GM18499 (cell line): Measurements from ENCODE around the gene MAN2C1.
"Not testable (repeated sequence)": the region's sequence is repeated elsewhere in the genome, so short reads cannot be mapped to it uniquely, and the experiment has no call there.

Source experiments
- ATAC-seq: cut with Tn5 transposase; IDR thresholded peaks from one replicate; pipeline ENCODE4 v1.9.1; 2021; ENCODE audit warnings: moderate number of reproducible peaks; ENCODE audit not compliant: insufficient read depth, unreplicated experiment

The MAN2C1 gene

DNA sequence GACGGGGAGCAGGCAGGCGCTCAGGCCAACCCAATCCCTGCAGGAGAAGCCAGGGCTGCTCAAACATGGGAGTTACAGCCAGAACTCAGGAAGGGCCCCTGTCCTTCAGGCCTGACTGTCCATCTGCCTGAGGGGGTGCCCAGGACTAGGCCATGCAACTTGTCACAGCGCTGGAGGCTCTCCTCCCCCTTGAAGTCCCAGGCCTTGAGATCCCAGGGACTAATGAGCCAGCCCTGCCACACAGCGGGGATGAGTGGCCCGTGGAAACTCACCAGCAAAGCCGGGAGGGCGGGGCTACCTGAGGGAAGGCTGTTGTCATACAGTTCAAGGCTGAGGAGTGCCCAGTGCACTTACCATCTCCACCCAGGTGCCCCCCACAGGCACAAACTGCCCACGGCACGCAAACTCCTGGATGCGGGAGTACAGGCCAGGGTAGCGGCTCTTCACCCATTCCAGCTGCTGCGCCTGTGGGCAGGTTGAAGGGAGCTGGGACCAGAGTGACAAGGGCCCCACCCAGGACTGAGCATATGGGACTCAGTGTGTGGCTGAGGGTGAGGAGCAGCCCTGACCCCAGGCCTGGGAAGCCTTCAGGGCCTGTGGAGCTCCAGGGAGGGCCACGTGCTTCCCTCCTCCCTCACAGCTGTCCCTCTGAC is 6.3 kb downstream of the MAN2C1 start:
- no peak for ATAC-seq

DNA sequence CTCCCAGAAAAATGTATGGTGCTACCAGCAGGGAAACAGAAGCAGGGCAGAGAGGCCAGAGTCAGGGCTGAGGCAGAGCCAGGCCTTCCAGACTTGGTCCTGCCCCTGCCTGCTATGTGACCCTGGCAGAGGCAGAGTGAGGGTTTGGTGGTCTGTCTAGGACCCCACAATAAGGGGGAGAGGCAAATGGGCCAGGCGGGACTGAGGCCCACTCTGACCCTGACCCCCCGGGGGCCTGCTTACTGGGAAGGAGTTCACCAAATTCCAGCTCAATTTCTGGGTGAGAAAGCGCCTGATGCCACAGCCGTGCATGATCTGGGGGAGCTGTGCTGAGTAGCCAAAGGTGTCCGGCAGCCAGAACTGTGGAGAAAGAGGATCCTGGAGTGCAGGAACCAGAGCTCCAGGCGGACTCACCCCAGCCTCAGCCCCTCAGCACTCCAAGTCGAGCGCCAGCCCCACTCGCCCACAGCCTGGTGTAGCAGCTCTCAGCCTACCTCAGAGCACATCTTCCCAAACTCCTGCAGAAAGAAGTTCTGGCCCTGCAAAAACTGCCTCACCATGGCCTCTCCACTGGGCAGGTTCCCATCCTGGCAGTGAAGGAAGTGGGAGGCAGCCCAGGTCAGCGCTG is 6.9 kb downstream of the MAN2C1 start:
- ATAC-seq: no peak

DNA sequence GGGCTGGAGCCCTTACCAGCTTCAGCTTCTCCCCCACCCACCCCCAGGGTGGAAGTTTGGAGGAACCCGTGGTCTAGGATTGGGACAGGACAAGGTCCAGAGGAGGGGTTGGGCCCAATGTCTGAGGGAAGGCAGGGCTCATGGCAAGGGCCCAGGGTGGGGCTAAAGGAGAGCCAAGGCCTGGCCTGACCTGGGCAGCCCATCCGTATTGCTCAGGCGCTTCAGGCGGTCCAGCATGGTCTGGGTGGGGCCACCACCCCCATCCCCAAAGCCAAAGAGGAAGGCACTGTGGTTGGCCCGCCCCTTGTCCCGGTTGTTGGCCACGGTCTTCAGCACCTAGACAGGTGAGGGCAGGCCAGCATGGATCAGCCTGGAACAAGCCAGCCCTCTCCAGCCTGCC is 7.6 kb downstream of the MAN2C1 start:
- no peak for ATAC-seq

DNA sequence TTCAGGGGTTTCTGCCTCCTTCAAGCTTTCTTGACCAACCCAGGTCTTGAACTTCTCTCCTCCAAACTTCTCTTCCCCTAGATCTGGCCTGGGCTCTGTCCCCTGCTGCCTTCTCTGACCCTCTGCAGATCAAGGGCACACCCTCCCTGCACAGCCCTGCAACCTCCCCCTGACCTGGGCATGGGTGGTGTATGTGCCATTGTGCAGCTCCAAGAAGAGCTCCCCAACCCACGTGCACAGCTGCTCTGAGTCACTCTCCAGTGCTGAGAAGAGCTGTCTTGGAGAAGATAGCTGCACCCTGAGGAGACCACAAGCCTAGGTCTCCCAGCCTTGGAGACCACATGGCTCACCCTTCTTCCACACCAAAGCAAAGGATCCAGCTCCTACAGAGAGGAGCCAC is 8.0 kb downstream of the MAN2C1 start:
- ATAC-seq: no peak

DNA sequence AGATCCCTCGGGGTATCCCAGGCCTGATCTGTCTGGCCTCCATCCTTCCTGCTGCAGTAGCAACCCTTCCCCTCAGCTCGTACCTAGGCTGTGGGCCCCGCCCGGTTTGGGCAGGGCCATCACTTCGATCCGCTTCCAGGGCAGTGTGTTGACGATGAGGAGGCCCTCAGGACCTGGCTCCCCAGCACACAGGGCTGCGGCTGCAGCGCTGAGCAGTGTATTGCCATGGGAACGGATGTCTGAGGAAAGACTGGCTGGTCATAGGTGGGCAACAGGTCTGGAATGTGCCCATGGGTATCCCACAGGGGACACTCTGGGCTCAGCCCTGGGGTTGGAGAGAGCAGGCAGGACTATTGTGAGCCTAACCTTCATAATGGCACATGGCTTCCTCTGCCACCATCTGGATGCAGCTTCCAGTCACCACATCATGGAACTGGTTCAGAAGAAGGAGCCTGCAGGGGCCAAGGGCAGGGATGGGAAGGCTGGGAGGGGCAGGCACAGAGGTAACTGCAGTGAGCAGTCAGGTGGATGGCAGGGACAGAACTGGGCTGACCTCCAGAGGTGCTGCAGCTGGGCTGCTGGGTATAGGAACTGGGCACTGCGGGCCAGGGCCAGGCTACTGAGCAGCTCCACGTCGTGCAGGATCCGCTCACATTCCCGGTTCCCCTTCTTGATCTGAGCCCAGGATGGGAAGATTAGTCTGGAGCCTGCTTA is 8.7 kb downstream of the MAN2C1 start:
- ATAC-seq: no peak

DNA sequence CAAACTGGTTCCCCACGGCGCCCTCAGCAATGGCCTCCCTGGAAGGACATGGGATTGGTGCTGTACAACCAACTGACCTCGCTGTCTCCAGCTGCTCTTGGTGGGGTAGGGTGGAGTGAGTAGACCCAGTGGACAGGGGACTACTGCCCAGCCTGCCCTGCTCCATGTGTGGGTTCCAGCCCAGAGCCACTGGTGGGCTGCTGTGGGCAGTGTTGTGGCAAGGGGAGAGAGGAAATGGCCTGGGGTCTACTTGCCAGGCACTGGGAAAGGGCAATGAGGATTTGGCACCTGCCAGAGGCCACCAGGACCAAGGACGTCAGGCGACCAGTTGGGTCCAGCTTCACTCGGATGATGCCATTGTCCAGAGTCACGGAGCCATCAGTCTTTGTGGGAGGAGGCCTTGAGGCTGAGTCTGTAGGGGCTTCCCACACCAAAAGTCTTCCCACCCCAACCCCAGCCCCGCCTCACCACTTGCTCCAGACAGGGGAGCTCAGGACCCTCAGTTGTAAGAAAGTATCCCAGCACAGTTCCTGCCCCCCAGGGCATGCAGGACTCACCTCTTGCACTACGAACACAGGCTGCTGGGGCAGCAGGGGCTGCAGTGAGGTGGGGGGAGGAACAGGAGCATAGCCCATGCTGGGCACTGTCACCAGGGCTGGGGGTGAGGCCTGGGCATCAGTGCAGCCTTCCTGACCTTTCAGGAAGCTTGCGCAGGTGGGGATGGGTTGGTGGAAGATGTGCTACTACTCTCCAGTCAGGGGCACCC is 9.5 kb downstream of the MAN2C1 start:
- no peak for ATAC-seq

DNA sequence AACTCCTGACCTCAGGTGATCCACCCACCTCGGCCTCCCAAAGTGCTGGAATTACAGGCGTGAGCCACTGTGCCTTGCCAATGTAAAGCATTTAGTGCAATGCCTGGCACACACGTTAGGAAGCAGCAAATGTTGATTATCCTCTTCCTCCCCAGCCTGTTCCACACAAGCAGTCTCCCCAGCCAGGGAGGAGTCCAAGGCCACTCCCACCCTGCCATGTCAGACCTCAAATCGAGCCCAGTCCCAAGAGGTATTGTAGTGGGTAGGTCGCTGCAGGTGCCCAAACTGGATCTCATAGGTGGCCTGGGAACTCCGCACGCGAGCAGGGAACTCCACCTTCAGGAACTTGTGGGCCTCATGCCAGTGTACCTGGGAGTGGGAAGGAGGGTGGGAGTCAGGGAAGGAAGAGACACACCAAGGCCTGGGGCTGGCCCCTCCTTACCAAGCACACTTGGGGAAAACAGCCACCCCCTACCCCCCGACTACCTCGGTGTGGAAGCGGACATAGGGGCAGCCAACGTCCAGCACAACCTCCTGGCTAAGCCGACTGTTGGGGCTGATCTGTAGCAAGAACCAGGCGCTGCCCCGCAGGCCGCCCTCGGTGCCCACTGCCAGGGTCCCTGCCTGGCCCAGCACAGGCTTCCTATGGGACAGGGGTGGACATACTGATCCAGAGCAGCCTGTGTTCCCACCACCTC is 10.3 kb downstream of the MAN2C1 start:
- ATAC-seq: no peak

DNA sequence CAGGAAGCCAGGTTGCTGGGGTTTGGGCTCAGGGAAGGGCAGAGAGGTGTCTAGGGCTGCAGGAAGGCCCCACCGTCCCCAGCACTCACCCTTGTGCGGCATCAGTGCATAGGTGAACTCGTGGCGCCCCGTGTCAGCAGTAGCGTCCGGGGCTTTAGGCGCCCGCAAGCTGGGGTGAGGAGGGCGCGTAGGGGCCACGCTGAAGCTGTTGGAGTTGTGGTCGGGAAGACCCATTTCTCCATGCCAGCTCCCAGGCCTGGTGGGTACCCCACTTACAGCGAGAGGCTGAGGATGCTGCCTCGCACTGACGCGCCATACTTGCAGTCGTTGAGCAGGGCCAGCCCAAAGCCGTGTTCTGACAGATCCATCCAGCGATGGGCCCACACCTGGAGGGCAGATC is 11.9 kb downstream of the MAN2C1 start:
- no peak for ATAC-seq

DNA sequence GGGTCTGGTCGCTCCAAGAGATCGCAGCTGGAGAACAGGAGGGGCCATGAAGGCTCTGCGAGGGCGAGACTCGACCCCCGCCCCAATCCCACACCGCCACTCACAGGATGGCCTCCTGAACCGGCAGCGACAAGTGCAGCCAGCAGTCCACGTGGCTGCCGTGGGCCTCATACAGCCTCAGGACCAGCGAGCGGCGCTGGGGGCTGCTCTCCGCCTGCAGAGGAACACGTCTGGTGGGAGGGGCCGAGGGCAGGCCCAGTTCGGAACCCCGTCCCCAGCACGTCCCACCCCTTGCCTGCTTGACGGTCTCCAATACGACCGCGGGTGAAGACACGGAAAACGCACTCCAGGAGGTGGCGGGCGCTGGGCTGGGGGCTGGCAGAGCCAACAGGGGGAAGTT is 12.4 kb downstream of the MAN2C1 start:
- no peak for ATAC-seq

DNA sequence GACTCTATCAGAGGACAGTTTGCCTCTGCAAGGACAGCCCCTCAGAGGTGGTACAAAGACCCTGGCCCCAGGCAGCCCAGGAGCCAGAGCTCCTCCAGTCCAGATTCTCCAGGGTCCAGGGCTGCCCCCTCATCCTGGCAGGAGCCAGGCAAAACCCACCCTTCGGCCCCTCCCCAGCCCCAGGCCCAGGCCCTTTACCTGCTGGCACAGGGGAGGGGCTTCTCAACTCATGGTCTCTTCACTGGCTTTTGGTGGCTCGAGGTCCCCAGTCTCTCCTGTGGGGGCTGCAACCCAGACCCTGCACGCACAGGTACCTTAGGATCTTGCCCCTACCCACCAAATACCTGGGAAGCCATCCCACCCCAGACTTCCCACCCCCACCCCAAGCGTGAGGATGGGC is 13.0 kb downstream of the MAN2C1 start:
- no peak for ATAC-seq

DNA sequence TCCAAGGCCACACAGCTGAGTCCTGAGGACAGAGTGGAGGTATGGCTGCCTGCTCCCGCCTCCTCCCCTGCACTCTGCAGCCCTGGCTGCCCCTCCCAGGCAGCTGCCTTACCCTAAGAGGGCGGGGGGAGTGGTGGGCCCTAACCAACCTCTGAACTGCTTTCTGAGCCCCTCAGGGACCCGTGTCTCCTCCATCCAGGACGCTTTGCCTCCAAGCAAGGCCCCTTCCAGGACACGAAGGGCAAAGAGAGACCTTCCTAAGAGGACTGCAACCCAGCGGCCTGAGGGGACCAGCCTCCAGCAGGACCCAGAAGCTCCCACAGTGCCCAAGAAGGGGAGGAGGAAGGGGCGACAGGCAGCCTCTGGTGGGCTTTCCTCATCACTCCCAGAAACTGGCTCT is 14.0 kb downstream of the MAN2C1 start:
- ATAC-seq: no peak

DNA sequence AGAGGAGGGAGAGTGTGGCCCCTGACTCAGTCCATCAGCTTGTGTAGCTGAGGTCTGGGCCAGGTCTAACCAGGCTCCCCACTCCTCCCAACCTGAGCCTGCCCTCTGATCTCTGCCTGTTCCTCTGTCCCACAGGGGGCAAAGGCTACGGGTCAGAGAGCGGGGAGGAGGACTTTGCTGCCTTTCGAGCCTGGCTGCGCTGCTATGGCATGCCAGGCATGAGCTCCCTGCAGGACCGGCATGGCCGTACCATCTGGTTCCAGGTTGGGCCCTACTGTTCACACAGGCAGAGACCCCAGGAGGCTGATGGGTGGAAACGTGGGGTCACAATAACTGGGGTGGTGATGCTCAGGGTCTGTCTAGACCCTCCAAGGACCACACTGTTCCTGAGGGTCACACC is 14.8 kb downstream of the MAN2C1 start:
- no peak for ATAC-seq

DNA sequence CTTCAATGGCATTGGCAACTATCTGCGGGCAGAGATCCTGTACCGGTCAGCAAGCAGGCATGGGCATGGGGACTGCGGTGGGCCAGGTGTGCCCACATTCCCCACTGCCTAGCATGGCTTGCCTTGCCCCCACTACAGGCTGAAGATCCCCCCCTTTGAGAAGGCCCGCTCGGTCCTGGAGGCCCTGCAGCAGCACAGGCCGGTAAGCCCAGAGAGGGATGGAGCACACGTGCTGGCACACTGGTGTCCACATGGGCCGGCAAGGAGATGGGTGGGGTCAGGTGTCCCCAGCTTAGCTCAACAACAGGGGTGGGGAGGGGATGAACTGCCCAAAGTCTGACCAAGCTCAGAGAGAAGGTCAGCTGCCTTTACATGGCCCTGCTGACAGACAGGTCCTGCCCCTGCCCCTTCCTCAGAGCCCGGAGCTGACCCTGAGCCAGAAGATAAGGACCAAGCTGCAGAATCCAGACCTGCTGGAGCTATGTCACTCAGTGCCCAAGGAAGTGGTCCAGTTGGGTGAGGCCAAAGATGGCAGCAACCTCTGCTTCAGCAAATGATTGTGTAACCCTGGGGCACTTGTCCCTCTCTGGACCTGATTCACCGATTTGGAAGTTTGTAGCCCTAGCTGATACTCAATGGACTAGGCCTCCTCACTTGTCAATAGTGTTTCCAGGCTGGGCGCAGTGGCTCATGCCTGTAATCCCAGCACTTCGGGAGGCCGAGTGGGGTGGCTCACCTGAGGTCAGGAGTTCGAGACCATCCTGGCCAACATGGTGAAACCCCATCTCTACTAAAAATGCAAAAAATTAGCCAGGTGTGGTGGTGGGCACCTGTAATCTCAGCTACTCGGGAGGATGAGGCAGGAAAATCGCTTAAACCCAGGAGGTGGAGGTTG is 16.0 kb downstream of the MAN2C1 start:
- ATAC-seq: no peak

DNA sequence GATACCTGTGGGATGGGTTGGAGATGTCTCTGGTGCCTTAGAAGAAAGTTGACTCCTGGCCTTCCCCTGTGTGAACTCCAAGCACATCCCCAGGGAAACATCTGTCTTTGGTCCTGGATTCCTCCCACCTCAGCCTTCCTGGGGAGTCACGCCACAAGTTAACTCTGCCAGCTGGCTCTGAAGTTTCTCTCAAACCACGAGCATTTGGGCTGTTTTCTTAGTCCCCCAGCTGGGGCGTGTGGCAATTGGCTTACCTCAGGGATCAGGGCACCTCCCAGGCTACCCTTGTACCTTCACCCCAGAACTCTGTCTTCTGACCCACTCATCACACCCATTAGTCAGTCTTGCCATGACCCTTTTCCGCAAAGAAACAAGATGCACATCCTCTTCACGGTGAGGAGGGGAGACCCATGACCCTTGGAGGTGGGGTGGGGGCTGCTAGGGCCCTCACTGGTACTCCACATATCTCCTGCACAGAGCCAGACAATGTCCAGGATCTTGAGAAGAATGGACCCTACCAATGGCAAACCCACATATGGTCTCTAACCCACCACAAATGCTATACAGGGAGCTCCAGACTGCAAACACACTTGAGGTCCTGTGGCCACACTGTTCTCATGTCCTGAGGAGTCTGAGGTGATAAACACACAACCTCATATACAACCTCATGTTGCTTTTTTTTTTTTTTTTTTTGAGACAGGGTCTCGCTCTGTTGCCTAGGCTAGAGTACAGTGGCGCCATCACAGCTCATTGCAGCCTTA is 17.6 kb downstream of the MAN2C1 start:
- no peak for ATAC-seq

DNA sequence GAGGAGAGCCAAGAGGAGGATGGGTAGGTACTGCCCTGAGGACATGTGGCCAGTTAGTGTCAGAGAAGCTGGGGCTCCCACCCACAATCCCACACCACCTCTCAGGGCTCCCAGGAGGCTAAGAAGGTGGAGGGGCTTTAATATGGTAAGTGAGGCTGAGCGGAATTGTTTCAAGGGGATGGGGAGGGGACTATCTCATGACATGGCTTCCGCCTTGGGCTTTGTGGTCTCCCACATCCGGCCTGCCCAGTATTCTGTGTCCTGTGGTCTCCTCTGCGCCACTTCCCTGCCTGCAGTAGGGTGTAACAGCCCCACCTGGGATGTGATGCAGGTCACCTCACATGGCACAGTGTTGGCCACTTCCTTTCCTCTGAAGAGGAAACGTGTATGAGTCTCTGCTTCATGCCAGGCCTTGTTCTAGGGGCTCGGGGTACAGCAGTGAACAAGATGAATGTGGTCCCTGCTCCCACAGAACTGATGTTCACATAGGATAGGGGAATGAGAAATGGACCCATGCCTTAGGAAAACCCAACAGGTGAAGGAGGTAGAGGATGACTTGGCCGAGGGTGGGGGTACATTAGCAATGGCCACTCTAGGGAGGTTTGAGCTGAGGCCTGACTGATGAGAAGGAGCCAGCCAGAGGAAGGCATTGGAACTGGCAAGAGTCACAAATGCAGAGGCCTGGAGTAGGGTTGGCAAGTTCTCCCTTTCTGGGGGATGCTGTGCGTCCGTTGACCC is 18.4 kb downstream of the MAN2C1 start:
- no peak for ATAC-seq

DNA sequence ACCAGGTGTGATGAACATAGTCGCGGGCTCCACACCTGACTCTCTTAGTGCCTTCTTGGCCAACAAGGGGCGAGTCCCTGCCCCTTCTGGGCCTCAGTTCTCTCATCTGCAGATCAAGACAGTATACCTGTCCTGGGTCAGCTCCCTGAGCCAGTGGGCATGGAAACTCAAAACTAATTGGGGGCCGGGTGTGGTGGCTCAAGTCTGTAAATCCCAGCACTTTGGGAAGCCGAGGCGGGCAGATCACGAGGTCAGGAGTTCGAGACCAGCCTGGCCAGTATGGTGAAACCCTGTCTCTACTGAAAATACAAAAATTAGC is 19.1 kb downstream of the MAN2C1 start:
- not testable (repeated sequence) for ATAC-seq

DNA sequence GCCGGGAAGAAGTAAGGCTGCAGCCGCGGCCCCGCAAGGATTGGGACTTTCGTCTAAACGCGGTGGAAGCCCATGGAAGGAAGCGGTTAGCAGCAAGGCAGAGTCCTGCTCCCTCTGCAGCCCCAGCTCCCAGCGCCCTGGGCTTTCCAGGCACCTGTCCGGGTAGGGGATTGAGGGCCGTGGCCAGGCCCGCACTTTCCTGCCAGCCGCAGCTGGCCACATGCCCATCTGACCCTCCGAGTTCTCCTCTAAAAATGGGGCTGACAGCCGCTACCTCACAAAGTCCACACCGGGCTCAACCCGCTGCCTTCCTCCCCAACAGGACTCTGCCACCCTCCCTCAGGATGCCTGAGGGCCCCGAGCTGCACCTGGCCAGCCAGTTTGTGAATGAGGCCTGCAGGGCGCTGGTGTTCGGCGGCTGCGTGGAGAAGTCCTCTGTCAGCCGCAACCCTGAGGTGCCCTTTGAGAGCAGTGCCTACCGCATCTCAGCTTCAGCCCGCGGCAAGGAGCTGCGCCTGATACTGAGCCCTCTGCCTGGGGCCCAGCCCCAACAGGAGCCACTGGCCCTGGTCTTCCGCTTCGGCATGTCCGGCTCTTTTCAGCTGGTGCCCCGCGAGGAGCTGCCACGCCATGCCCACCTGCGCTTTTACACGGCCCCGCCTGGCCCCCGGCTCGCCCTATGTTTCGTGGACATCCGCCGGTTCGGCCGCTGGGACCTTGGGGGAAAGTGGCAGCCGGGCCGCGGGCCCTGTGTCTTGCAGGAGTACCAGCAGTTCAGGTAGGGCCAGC is 19.7 kb downstream of the MAN2C1 start:
- ATAC-seq: no peak
